Fibroblast of lung (primary cell): Measurements from ENCODE around the gene ALOX12B. TPM values are rescaled to one million over a fixed set of nuclear protein-coding genes. Genes with fewer than 3 reads are reported as not detected.

Experiments
- DNase-seq, 2 donors: peaks; one replicate each; pipeline versions ENCODE4 v3.0.0 to v3.0.0-alpha.2; 2010; ENCODE audit warnings: low read depth in 2 of 2
- H2AFZ ChIP-seq: 2 replicates; pipeline ENCODE4 v1.5.1; 2012; ENCODE audit warnings: low read length, control low read depth, inconsistent platforms
- H3K27ac ChIP-seq: 2 replicates; pipeline ENCODE4 v1.5.1; 2011; ENCODE audit warnings: low read length, control low read depth; ENCODE audit not compliant: insufficient read depth
- H3K27me3 ChIP-seq: 2 replicates; pipeline ENCODE4 v1.5.1; 2011; ENCODE audit warnings: mild to moderate bottlenecking, low read length; ENCODE audit not compliant: control insufficient read depth, insufficient read depth
- H3K36me3 ChIP-seq: 2 replicates; pipeline ENCODE4 v1.5.1; 2011; ENCODE audit warnings: low read length; ENCODE audit not compliant: control insufficient read depth, insufficient read depth
- H3K4me1 ChIP-seq: 2 replicates; pipeline ENCODE4 v1.5.1; 2011; ENCODE audit warnings: low read length; ENCODE audit not compliant: control insufficient read depth, insufficient read depth; ENCODE audit errors: extremely low read depth
- H3K4me2 ChIP-seq: 2 replicates; pipeline ENCODE4 v1.5.1; 2011; ENCODE audit warnings: low read length, control low read depth; ENCODE audit not compliant: insufficient read depth; ENCODE audit errors: extremely low read depth
- H3K4me3 ChIP-seq, 4 experiments: fragments of 200-600 bp in 1 of 4; sonication (generic) in 1 of 4; replicated peaks in 1 of 4; 2 replicates each; pipeline ENCODE4 v1.5.1; 2011 to 2016; ENCODE audit warnings: low read length in 4 of 4, low read depth in 3 of 4, mild to moderate bottlenecking in 3 of 4, control low read depth in 2 of 4, inconsistent platforms in 1 of 4, mixed read lengths in 1 of 4; ENCODE audit not compliant: insufficient read depth in 1 of 4; ENCODE audit errors: control extremely low read depth in 1 of 4
- H3K79me2 ChIP-seq: 2 replicates; pipeline ENCODE4 v1.5.1; 2012; ENCODE audit warnings: mild to moderate bottlenecking, low read length, inconsistent platforms; ENCODE audit not compliant: control insufficient read depth, insufficient read depth
- H3K9ac ChIP-seq: 2 replicates; pipeline ENCODE4 v1.5.1; 2011; ENCODE audit warnings: mild to moderate bottlenecking, low read length, control low read depth; ENCODE audit not compliant: insufficient read depth
- H3K9me3 ChIP-seq: 2 replicates; pipeline ENCODE4 v1.5.1; 2012; ENCODE audit warnings: low read depth, low read length; ENCODE audit not compliant: control insufficient read depth, insufficient read depth
- H4K20me1 ChIP-seq: 2 replicates; pipeline ENCODE4 v1.5.1; 2011; ENCODE audit warnings: low read length; ENCODE audit not compliant: control insufficient read depth, insufficient read depth; ENCODE audit errors: extremely low read depth
- CTCF ChIP-seq, 2 donors: IDR thresholded peaks in 1 of 2; conservative IDR thresholded peaks in 1 of 2; 1 replicate in 1 of 2; 2 replicates in 1 of 2; pipeline ENCODE4 v1.5.1; 2011 to 2012; ENCODE audit warnings: low read length in 2 of 2, control low read depth in 1 of 2, inconsistent platforms in 1 of 2, low read depth in 1 of 2, mild to moderate bottlenecking in 1 of 2
- EZH2 ChIP-seq: IDR thresholded peaks from 2 replicates; pipeline ENCODE4 v1.5.1; 2012; ENCODE audit warnings: low read length, control low read depth, mild to moderate bottlenecking; ENCODE audit errors: missing control alignments
- polyA plus RNA-seq, 2 donors: library from polyadenylated mRNA; depleted of rRNA in 1 of 2; stranded (reverse) in 1 of 2; unstranded in 1 of 2; fragments of >200 nt; gene quantifications; 2 replicates each; pipeline ENCODE4 v1.2.1, GENCODE V29; 2011 to 2012; ENCODE audit warnings: missing spikeins in 1 of 2
- total RNA-seq: library from RNA; depleted of rRNA; stranded (reverse); fragments of >200 nt; gene quantifications from 2 replicates; pipeline ENCODE4 v1.2.1, GENCODE V29; 2014

The ALOX12B gene
- total and polyA plus RNA-seq, 2 donors (not counting 1 experiment from before 2014, with no cell fraction given): not detected

- Histone ChIP-seq H3K9me3 (no peaks in the 10 kb centered on the region), H3K27ac (no peak overlapping the region), H3K27me3 (peaks cover 17% of the 10 kb centered on the region), H3K36me3 (no peaks in the 10 kb centered on the region), H3K9ac (no peak overlapping the region), H4K20me1 (no peaks in the 10 kb centered on the region), H3K4me2 (no peak overlapping the region), H3K79me2 (no peaks in the 10 kb centered on the region), H3K4me1 (no peaks in the 10 kb centered on the region), H3K4me3 (no peak overlapping the region), H2AFZ (no peak overlapping the region)
- DNase-seq: no peak
- TF ChIP-seq EZH2 (no peak), CTCF (conservative IDR thresholded peaks at IDR 0.05 in 1 of 2, IDR thresholded peaks at IDR 0.05 in 1 of 2; ENCODE audit: low read depth in 1 of 2, low read length in 2 of 2) (no peak)
Measured at GRCh38 chr17:8087952-8088230, 375 bp upstream of the ALOX12B start.

- no peak overlapping the region for H3K9ac ChIP-seq
- no peaks in the 10 kb centered on the region for H3K79me2 ChIP-seq
- TF ChIP-seq EZH2 (no peak), CTCF (conservative IDR thresholded peaks at IDR 0.05 in 1 of 2, IDR thresholded peaks at IDR 0.05 in 1 of 2; ENCODE audit: low read depth in 1 of 2, low read length in 2 of 2) (no peak)
- no peaks in the 10 kb centered on the region for H3K36me3 ChIP-seq
- no peaks in the 10 kb centered on the region for H4K20me1 ChIP-seq
- H3K9me3 ChIP-seq: no peaks in the 10 kb centered on the region
- H3K4me1 ChIP-seq: peaks cover 2% of the 10 kb centered on the region
- no peak overlapping the region for H3K4me2 ChIP-seq
- no peak overlapping the region for H3K4me3 ChIP-seq
- no peak overlapping the region for H3K27ac ChIP-seq
- H2AFZ ChIP-seq: no peak overlapping the region
- peaks cover 25% of the 10 kb centered on the region for H3K27me3 ChIP-seq
- DNase-seq: no peak
Measured at GRCh38 chr17:8084250-8084649, 3.3 kb downstream of the ALOX12B start.

GRCh38 chr17:8082292-8082691, 5.2 kb downstream of the ALOX12B start:
- no peaks in the 10 kb centered on the region for H3K79me2 ChIP-seq
- H3K4me3 ChIP-seq: no peak overlapping the region
- H3K4me1 ChIP-seq: peaks cover 2% of the 10 kb centered on the region
- peaks cover 23% of the 10 kb centered on the region for H3K27me3 ChIP-seq
- no peak overlapping the region for H3K9ac ChIP-seq
- no peak for DNase-seq
- no peak for TF ChIP-seq CTCF (conservative IDR thresholded peaks at IDR 0.05 in 1 of 2, IDR thresholded peaks at IDR 0.05 in 1 of 2; ENCODE audit: low read depth in 1 of 2, low read length in 2 of 2)
- no peak for TF ChIP-seq EZH2
- no peaks in the 10 kb centered on the region for H3K9me3 ChIP-seq
- H4K20me1 ChIP-seq: no peaks in the 10 kb centered on the region
- no peak overlapping the region for H3K4me2 ChIP-seq
- H3K36me3 ChIP-seq: no peaks in the 10 kb centered on the region
- H3K27ac ChIP-seq: no peak overlapping the region
- H2AFZ ChIP-seq: no peak overlapping the region
